Stimulated activated CD4-positive, alpha-beta T cell treated with anti-CD3 and anti-CD28 coated beads, Interleukin-1b, Interleukin-23, amount 100 ng/mL, for 24 hours (primary cell): Measurements from ENCODE around the gene PDE6B.
"Not testable (repeated sequence)": the region's sequence is repeated elsewhere in the genome, so short reads cannot be mapped to it uniquely, and the experiment has no call there.

ENCODE experiments used
- DNase-seq, 4 experiments: peaks; one replicate each; pipeline ENCODE4 v3.0.0-alpha.2; 2020; ENCODE audit warnings: low read depth in 4 of 4, low spot score in 1 of 4

The PDE6B gene

DNA sequence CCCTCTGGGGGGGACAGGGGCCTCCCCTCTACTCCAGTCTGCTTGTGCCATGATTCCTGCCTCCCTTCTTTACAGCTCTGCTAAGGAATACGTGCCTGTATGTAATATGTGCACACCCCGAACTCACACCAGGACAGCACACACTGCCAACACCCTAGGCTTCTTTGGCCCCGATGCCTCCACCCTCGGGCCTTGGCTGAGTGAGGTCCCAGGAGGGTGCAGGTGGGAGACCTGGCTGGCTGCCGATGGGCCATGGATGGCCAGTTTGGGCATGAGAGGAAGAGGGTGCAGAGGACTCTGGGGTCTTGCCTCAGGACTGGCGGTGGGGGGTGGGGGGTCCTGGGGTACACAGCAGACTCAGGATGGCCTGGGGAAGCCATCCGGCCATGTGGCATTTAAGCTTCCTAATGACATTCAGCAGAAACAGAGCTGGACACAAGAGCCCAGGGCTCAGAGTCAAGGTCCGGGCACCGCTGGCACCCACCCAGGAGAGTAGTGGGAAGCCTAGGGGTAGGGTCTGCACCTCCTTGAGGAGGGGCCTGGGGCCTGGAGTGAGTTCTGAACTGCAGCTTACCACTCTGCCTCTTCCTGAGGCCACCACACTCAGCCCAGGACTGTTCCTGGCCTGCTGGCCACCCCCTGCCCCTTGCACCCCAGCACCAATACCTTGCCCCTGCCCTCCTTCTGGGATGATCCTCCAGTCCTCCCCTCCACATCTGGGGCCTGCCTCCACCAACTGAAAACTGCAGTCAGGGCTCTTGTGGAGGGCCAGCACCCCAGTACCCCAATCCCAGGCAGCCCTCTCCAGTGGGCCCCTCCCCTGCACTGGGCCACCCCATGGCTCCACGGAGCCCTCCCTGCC is 78.2 kb downstream of the PDE6B start:
- DNase-seq, result no peak

DNA sequence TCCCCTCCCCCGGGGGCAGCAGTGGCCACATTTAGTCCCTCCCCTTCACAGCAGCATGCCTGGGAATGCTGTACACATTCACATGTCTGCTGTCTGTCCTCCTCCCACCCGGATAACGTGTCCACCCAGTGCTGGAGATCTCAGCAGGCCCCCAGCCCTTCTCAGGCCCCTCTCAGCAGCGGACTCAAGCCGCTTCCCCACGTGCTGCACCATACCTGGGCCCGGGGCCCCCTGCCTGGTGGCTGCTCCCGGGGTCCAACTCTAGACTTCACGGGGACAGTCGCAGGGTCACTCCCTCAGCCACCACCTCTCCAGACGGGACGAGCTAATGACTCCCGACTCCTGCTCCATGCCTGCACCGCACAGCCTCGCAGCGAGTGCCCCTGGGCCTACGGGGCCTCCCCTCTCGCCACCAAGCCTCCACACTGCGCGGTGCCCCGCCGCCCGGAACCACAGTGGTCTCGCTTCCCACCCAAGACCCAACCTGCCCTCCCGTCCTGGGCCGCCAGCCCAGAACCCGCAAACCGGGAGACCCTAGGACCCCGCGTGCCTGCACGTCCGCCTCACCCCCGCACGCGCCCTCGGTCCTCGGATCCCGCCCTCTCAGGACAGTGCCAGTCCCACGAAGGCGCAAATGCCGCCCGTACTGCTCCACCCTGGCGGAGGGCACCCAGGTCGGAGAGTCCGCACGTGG is 79.0 kb downstream of the PDE6B start:
- no peak for DNase-seq

DNA sequence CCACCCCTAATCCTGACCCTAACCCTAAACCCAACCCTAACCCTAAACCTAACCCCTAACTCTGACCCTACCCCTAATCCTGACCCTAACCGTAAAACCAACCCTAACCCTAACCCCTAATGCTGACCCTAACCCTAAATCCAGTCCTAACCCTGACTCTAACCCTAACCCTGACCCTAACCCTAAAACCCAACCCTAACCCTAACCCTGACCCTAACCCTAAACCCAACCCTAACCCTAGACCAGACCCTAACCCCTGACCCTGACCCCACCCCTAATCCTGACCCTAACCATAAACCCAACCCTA is 79.6 kb downstream of the PDE6B start:
- DNase-seq, result no peak

DNA sequence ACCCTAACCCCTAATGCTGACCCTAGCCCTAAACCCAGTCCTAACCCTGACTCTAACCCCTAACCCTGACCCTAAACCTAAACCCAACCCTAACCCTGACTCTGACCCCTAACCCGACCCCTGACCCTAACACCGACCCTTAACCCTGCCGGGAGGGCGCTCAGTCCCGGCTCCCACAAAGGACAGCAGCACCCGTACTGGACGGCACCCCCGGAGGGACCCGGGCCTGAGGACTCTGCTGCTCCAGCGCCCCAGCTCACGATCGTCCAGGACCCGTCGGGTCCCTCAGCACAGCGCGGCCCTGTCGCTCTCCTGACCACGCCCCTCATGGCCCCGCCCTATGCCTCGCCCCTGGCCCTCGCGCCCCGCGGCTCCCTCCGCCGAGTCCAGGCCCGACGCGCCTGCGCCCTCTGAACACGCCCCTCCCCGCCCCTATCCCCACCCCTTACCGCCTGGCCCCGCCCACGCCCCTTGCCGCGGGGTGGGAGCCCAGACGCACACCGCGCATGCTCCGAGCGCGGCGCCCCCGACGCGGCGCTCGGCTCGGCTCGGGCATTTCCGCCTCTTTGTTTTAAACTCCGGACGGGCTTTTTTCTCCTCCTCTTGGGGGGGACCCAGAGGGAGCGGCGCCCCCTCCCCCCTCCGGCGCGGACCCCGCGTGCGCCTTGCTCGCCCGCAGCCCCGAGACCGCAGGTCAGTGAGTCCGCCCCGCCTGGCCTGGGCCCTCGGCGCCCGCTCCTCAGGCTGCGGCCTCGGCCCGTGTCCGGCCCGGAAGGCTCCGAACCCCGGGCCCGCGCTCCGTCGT is 80.1 kb downstream of the PDE6B start, which contains the start of gene PCGF3:
Gene PCGF3, plus strand, starts transcription at position 555 of the 805 bp plus-strand sequence. CDS start 27,849 bp downstream, outside the sequence.
- peak; percentile 95 to 98 (median 96) for DNase-seq

DNA sequence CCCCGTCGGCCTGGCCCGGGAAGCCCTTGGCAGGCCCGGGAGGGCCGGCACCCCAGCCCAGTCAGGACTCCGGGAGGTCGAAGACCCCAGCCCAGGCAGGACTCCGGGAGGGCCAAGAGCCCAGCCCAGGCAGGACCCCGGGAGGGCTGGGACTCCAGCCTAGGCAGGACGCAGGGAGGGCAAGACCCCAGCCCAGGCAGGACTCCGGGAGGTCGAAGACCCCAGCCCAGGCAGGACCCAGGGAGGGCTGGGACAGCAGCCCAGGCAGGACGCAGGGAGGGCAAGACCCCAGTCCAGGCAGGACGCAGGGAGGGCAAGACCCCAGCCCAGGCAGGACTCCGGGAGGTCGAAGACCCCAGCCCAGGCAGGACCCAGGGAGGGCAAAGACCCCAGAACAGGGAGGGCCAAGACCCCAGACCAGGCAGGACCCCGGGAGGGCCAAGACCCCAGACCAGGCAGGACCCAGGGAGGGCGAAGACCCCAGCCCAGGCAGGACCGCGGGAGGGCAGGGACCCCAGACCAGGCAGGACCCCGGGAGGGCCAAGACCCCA is 80.8 kb downstream of the PDE6B start:
- not testable (repeated sequence) for DNase-seq

DNA sequence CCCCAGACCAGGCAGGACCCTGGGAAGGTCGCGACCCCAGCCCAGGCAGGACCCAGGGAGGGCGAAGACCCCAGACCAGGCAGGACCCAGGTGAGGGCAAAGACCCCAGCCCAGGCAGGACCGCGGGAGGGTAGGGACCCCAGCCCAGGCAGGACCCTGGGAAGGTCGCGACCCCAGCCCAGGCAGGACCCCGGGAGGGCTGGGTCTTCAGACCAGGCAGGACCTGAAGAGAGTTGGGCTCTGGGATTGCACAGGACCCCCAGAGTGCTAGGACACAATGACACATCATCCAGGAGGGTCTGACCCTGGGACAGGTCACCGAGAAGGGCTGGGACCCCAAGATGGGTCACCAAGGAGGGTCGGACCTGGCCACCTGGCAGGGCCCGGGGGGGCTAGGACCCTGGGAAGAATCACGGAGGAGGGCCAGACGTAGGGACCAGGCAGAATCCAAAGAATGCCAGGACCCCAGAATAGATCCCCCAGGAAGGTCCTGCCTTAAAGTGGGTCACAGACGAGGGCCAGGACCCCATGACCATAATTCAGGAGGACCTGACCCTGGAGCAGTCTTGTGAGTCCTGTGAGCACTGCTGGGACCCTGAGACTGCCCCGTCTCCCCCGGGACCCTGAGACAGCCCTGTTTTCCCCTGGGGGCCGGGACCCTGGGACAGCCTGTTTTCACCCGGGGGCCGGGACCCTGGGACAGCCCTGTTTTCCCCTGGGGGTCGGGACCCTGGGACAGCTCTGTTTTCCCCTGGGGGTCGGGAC is 81.6 kb downstream of the PDE6B start:
- no peak for DNase-seq

DNA sequence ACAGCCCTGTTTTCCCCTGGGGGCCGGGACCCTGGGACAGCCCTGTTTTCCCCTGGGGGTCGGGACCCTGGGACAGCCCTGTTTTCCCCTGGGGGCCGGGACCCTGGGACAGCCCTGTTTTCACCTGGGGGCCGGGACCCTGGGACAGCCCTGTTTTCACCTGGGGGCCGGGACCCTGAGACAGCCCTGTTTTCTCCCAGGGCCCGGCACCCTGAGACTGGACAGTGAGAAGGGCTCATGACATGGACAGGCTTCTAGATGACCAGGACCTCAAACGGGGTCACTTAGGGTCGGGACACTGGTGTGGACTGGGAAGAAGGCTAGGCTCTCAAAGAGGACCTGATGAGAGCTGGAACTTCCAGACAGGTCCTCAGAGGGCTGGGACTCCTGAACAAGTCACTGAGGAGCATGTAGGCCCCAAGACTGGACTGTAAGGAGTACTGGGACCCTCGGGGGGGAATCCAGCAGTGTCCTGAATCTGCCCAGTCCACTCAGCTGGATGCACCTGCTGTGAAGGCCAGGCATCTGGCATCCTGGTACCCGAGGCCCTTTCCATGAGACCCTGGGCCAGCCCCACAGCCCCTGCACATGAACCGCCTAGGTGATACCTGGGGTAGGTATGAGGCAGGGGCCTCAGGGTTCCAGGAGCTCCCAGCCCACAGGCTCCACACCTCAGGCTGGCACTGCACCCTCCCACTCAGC is 82.7 kb downstream of the PDE6B start:
- DNase-seq, result no peak

DNA sequence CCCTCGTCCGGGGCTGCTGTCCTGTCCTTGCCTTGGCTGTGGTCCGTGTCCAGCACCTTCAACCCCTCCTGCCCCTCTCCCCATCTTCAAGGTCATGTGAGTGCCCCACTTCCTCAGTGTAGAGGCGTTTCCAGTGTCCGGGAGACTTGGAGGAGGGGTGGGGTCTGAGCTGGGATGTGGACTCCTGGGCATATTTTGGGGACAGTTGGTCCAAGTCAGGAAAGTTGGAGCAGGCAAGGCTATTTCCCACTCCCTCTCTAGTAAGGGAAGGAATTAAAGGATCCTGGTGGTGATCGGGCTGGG is 83.2 kb downstream of the PDE6B start:
- DNase-seq, result no peak

DNA sequence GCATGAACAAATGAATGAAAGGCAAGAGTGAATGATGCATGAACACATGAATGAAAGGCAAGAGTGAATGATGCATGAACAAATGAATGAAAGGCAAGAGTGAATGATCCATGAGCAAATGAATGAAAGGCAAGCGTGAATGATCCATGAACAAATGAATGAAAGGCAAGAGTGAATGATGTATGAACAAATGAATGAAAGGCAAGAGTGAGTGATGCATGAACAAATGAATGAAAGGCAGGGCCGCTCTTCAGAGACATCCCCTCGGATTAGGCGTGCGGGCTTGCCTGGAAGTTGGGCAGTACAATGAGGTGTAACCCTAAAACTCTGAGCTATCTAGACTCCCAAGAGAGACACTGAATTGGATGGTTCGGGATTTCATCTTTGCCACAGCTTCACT is 84.0 kb downstream of the PDE6B start:
- DNase-seq, result no peak

DNA sequence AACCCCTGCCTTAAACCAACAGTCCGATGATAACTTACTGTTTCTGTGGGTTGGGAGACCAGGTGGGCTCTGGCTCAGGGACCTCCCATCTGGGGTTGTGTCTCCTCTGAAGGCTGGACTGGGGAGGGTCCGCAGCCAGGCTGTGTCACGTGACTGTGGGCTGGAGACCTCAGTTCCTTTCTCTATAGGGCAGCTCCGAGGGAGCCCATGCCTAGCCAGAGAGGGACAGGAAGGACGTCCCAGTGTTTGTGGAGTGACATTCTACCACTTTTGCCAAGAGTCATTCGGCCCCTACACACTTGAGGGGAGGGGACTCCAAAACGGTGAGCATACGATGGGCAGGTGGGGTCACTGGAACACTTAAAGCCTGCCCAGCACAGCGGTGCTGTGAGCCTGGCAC is 84.7 kb downstream of the PDE6B start:
- DNase-seq, result no peak

DNA sequence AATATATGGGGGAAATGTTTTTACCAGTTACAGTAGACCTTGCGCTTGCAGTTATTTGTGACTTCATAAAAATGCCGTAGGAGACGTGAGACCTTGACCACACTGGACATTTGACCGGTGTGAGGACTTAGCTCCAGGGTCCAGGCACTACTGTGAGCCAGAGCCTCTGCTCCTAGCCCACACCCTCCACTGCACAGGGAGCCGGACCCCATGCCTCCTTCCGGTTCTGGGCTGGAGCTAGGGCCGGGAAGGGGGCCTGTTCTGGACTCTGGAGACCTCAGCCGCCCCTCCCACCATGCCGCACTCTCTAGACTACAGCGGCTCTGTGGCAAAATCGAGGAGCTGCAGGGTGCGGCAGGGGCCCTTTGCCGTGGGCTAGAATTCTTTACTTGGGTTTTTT is 85.5 kb downstream of the PDE6B start:
- no peak for DNase-seq

DNA sequence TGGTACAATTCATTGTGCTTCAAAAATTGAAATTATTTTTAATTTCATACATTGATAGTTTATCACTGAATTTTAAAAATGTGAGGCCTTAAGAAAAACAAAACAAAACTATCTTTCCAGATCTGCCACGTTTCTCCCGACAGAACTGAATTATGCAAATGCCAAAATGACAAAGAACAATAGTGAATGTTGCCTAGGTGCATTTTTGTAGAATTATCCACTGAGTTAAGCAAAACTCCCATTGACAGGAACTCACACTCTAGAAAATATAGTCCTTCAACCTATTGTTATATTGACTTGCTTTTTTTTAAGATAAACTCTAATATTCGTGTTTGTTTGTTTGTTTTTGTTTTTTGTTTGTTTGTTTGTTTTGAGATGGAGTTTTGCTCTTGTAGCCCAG is 86.7 kb downstream of the PDE6B start:
- no peak for DNase-seq

DNA sequence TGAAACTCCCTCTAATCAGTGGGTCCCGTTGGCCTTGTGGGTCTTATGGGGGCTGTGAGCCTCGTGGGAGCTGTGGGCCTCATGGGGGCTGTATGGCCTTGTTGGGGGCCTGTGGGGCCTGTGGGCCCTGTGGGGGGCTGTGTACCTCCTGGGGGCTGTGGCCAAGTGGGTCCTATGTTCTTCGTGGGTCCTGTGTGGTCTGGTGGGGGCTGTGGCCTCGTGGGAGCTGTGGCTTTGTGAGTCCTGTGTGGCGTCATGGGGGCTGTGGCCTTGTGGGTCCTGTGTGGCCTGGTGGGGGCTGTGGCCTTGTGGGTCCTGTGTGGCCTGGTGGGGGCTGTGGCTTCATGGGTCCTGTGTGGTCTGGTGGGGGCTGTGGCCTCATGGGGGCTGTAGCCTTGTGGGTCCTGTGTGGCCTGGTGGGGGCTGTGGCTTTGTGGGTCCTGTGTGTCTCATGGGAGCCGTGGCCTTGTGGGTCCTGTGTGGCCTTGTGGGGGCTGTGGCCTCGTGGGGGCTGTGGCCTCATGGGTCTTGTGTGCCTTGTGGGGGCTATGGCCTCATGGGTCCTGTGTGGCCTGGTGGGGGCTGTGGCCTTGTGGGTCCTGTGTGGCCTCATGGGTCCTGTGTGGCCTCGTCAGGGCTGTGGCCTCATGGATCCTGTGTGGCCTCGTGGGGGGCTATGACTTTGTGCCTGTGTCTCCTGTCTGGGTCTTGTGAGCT is 87.7 kb downstream of the PDE6B start:
- no peak for DNase-seq

DNA sequence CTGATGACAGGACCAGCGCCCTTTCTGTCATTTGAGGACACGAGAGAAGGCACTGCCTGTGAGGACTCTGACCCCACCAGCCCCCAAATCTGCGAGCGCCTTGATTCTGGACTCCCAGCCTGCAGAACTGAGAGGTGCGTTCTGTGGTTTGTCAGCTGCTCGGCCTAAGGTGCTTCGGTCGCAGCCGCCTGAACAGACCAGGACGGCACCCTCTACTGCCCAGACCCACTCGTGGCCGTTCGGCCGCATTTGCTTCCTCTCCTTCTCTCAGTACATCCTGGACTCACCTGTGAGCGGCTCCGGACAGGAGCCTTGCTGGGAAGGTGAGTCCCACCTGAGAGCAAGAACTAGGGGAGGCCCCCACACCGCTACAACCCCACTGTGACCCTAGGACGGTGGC is 88.7 kb downstream of the PDE6B start:
- no peak for DNase-seq

DNA sequence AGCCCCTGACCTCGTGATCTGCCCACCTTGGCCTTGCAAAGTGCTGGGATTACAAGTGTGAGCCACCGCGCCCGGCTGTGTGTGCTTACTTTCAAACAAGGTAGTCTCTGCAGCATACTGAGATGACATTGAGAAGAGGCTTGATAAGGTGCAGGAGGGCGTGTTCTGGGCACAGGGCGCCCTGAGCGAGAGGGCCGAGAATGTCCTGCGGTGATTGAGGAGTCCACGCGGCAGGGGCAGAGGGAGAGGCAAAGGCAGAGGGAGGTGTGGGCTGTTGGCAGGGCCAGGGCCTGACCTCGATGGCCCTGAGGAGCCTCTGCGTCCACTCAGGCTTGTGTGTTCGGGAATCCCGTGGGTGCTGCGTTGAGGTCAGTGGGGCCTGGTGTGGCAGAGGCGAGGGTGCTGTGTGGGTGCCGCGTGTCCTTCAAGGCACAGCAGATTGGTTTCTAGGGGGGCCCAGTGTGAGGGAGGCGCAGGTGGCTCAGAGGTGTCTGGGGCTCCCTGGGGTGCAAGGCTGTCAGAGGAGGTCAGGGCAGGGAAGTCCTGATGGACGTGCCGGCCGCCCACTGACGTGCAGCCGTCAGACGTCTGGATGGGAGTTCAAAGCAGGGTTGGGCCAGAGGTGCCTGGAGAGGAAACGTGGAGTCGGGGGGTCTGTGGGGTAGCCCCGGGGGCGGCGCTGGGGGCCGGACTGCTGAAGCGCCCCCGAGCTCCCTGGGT is 92.4 kb downstream of the PDE6B start:
- no peak for DNase-seq

DNA sequence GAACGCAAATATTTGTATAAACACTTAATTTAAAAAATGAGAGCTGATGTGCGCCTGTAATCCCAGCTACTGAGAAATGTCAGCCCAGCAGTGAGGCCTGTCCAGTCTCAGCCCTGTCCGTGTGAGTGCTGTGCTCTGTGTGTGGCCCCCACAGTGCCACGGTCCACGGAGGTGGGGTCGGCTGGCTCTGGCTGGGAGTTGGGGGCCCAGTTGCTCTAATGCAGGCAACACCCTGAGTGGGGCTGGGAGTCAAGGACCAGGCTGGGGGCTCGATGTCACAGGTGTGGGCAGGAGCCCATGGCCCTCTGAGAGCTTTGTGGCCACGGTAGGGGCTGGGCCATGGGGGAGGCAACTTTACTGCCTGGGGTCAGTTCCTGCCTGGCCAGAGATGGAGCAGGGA is 93.1 kb downstream of the PDE6B start:
- DNase-seq, result no peak
